Liver (tissue), 9 donors: Measurements from ENCODE around the gene THSD7B. TPM values are rescaled to one million over a fixed set of nuclear protein-coding genes. Genes with fewer than 3 reads are reported as not detected.

ENCODE experiments used
- DNase-seq: peaks from one replicate; pipeline ENCODE4 v3.0.0-alpha.2; 2017; ENCODE audit warnings: low spot score
- H3K27ac ChIP-seq, 2 donors: one replicate each; pipeline ENCODE4 v1.7.0; 2013; ENCODE audit warnings: inconsistent platforms in 2 of 2, low read length in 2 of 2, control low read depth in 1 of 2, low read depth in 1 of 2, mild to moderate bottlenecking in 1 of 2
- H3K27me3 ChIP-seq, 4 donors: one replicate each; pipeline versions ENCODE4 v1.6.1 to v1.7.0; 2013; ENCODE audit warnings: low read length in 3 of 4, inconsistent platforms in 1 of 4, mild to moderate bottlenecking in 1 of 4, moderate library complexity in 1 of 4; ENCODE audit not compliant: control insufficient read depth in 4 of 4, insufficient read depth in 4 of 4
- H3K36me3 ChIP-seq, 4 donors: one replicate each; pipeline versions ENCODE4 v1.6.1 to v1.7.0; 2013; ENCODE audit warnings: low read length in 3 of 4, mild to moderate bottlenecking in 3 of 4, low read depth in 1 of 4, moderate library complexity in 1 of 4; ENCODE audit not compliant: control insufficient read depth in 4 of 4, insufficient read depth in 3 of 4
- H3K4me1 ChIP-seq, 4 donors: one replicate each; pipeline versions ENCODE4 v1.6.1 to v1.7.0; 2013; ENCODE audit warnings: low read length in 3 of 4, mild to moderate bottlenecking in 3 of 4, moderate library complexity in 1 of 4; ENCODE audit not compliant: control insufficient read depth in 4 of 4, insufficient read depth in 4 of 4
- H3K4me3 ChIP-seq, 3 donors: one replicate each; pipeline versions ENCODE4 v1.6.1 to v1.7.0; 2013; ENCODE audit warnings: low read length in 3 of 3, control low read depth in 1 of 3, low read depth in 1 of 3, mild to moderate bottlenecking in 1 of 3
- H3K9ac ChIP-seq, 2 donors: one replicate each; pipeline ENCODE4 v1.7.0; 2013; ENCODE audit warnings: low read length in 2 of 2, mild to moderate bottlenecking in 2 of 2, moderate library complexity in 2 of 2, control low read depth in 1 of 2, low read depth in 1 of 2
- H3K9me3 ChIP-seq, 4 donors: one replicate each; pipeline versions ENCODE4 v1.6.1 to v1.7.0; 2013; ENCODE audit warnings: low read length in 3 of 4; ENCODE audit not compliant: control insufficient read depth in 4 of 4
- ATF3 ChIP-seq: IDR thresholded peaks from 2 replicates; pipeline ENCODE4 v1.6.1; 2016; ENCODE audit warnings: antibody characterized with exemption
- CTCF ChIP-seq: fragments of 150-350 bp; IDR thresholded peaks from 2 replicates; pipeline ENCODE4 v1.5.1; 2017; ENCODE audit warnings: improper control_type of control experiment, low read depth, low read length; ENCODE audit not compliant: missing input control
- EGR1 ChIP-seq, 2 donors: IDR thresholded peaks; 2 replicates each; pipeline ENCODE4 v1.6.1; 2016 to 2018; ENCODE audit warnings: antibody characterized with exemption in 2 of 2, low read depth in 2 of 2
- FOXA1 ChIP-seq: IDR thresholded peaks from 2 replicates; pipeline ENCODE4 v1.6.1; 2016; ENCODE audit warnings: antibody characterized with exemption
- FOXA2 ChIP-seq: IDR thresholded peaks from 2 replicates; pipeline ENCODE4 v1.6.1; 2016; ENCODE audit warnings: antibody characterized with exemption
- GABPA ChIP-seq, 2 donors: IDR thresholded peaks in 1 of 2; conservative IDR thresholded peaks in 1 of 2; 2 replicates each; pipeline ENCODE4 v1.6.1; 2016; ENCODE audit warnings: antibody characterized with exemption in 2 of 2, mild to moderate bottlenecking in 1 of 2, moderate library complexity in 1 of 2
- HNF4A ChIP-seq, 2 donors: conservative IDR thresholded peaks; 2 replicates each; pipeline ENCODE4 v1.6.1; 2016; ENCODE audit warnings: antibody characterized with exemption in 2 of 2, mild to moderate bottlenecking in 2 of 2
- HNF4G ChIP-seq: IDR thresholded peaks from 2 replicates; pipeline ENCODE4 v1.6.1; 2016; ENCODE audit warnings: antibody characterized with exemption
- JUND ChIP-seq, 2 donors: IDR thresholded peaks; 2 replicates each; pipeline ENCODE4 v1.6.1; 2016; ENCODE audit warnings: antibody characterized with exemption in 2 of 2
- NR2F2 ChIP-seq: IDR thresholded peaks from 2 replicates; pipeline ENCODE4 v1.6.1; 2016; ENCODE audit warnings: antibody characterized with exemption
- RAD21 ChIP-seq, 2 donors: IDR thresholded peaks; 2 replicates each; pipeline ENCODE4 v1.6.1; 2016; ENCODE audit warnings: antibody characterized with exemption in 2 of 2, mild to moderate bottlenecking in 2 of 2
- REST ChIP-seq: IDR thresholded peaks from 2 replicates; pipeline ENCODE4 v1.6.1; 2016; ENCODE audit warnings: antibody characterized with exemption, mild to moderate bottlenecking
- RXRA ChIP-seq, 2 donors: IDR thresholded peaks; 2 replicates each; pipeline ENCODE4 v1.6.1; 2017 to 2018; ENCODE audit warnings: antibody characterized with exemption in 2 of 2, mild to moderate bottlenecking in 1 of 2
- SP1 ChIP-seq: IDR thresholded peaks from 2 replicates; pipeline ENCODE4 v1.6.1; 2018; ENCODE audit warnings: antibody characterized with exemption, mild to moderate bottlenecking
- TAF1 ChIP-seq: conservative IDR thresholded peaks from 2 replicates; pipeline ENCODE4 v1.6.1; 2016; ENCODE audit warnings: antibody characterized with exemption, mild to moderate bottlenecking
- YY1 ChIP-seq: IDR thresholded peaks from 2 replicates; pipeline ENCODE4 v1.6.1; 2016; ENCODE audit warnings: antibody characterized with exemption, mild to moderate bottlenecking
- WGBS: extraction: QIAGEN DNeasy Blood & Tissue Kit; methylation state at CpG from one replicate; pipeline ENCODE4 v1.1.7; 2013; 5-methylcytosine and 5-hydroxymethylcytosine counted together
- polyA plus RNA-seq, 2 donors: library from polyadenylated mRNA; stranded (reverse) in 1 of 2; unstranded in 1 of 2; fragments of 200-250 nt in 1 of 2; fragments of >200 nt in 1 of 2; fragmentation: Nextera tagmentation in 1 of 2; extraction: Ambion mirVana in 1 of 2; gene quantifications; one replicate each; pipeline versions ENCODE4 v1.2.1 to v1.2.3, GENCODE V29; 2013 to 2015
- total RNA-seq, 2 donors: library from RNA; depleted of rRNA; stranded (reverse); fragments of >200 nt; gene quantifications; one replicate each; pipeline ENCODE4 v1.2.3, GENCODE V29; 2014
- TF ChIP-seq, protein P1 (sequence below): IDR thresholded peaks from 2 replicates; pipeline ENCODE4 v1.6.1; 2016; ENCODE audit warnings: antibody characterized with exemption
- TF ChIP-seq, protein P2 (sequence below): IDR thresholded peaks from 2 replicates; pipeline ENCODE4 v1.6.1; 2016; ENCODE audit warnings: antibody characterized with exemption
- donor health status: healthy.
- donor health status: healthy.
- donor health status: healthy.
- donor health status: healthy.
- donor health status: healthy.

The THSD7B gene
- total and polyA plus RNA-seq, 4 donors: 0.01 to 0.75 (median 0.42) TPM; not detected in 1

- no peak overlapping the region for H3K27ac ChIP-seq
- no peaks in the 10 kb centered on the region for H3K27me3 ChIP-seq
- no peak for TF ChIP-seq GABPA (IDR thresholded peaks at IDR 0.05 in 1 of 2, conservative IDR thresholded peaks at IDR 0.05 in 1 of 2)
- no peak for TF ChIP-seq RXRA (IDR thresholded peaks at IDR 0.05)
- no peak for TF ChIP-seq SP1
- no peak for TF ChIP-seq FOXA2
- TF ChIP-seq ATF3: no peak
- TF ChIP-seq, protein P1, sequence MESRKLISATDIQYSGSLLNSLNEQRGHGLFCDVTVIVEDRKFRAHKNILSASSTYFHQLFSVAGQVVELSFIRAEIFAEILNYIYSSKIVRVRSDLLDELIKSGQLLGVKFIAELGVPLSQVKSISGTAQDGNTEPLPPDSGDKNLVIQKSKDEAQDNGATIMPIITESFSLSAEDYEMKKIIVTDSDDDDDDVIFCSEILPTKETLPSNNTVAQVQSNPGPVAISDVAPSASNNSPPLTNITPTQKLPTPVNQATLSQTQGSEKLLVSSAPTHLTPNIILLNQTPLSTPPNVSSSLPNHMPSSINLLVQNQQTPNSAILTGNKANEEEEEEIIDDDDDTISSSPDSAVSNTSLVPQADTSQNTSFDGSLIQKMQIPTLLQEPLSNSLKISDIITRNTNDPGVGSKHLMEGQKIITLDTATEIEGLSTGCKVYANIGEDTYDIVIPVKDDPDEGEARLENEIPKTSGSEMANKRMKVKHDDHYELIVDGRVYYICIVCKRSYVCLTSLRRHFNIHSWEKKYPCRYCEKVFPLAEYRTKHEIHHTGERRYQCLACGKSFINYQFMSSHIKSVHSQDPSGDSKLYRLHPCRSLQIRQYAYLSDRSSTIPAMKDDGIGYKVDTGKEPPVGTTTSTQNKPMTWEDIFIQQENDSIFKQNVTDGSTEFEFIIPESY: no peak
- no peak for TF ChIP-seq TAF1
- TF ChIP-seq JUND (IDR thresholded peaks at IDR 0.05): no peak
- no peak for TF ChIP-seq YY1
- no peak for TF ChIP-seq NR2F2
- TF ChIP-seq, protein P2, sequence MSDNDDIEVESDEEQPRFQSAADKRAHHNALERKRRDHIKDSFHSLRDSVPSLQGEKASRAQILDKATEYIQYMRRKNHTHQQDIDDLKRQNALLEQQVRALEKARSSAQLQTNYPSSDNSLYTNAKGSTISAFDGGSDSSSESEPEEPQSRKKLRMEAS: no peak
- TF ChIP-seq REST: no peak
- TF ChIP-seq EGR1 (IDR thresholded peaks at IDR 0.05; ENCODE audit: low read depth in 2 of 2): no peak
- TF ChIP-seq HNF4A (conservative IDR thresholded peaks at IDR 0.05): no peak
- TF ChIP-seq HNF4G: no peak
- TF ChIP-seq CTCF: no peak
- no peak for TF ChIP-seq RAD21 (IDR thresholded peaks at IDR 0.05)
- no peak for TF ChIP-seq FOXA1
- no peak overlapping the region for H3K9ac ChIP-seq
- no peak for DNase-seq
- WGBS: 71% methylated on average over 6 of the region's 6 CpGs
- no peak overlapping the region for H3K4me3 ChIP-seq
- no peaks in the 10 kb centered on the region for H3K4me1 ChIP-seq
- no peaks in the 10 kb centered on the region for H3K36me3 ChIP-seq
- H3K9me3 ChIP-seq: no peaks in the 10 kb centered on the region
Measured at GRCh38 chr2:136863468-136863867, 98.1 kb downstream of the THSD7B start.

DNA sequence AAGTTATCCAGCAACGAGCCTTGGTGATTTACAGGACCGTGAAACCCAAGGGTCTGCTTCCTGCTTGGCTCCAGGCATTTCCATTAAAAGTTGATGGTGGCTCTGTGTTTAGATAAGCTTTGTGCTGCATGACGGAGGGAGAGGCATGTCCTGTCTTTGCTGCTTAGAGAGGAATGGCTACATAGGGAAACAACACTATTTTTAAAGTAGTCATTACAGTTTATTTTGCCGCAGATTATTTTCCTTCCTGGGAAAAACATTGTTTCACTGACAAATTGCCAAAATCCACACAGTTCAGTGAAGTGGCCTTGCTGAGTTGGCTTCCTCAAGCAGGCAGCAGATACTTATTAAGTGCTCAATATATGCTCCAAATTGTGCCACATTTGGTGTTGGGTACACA, 98.5 kb downstream of the THSD7B start:
- no peaks in the 10 kb centered on the region for H3K4me1 ChIP-seq
- H3K27me3 ChIP-seq: no peaks in the 10 kb centered on the region
- H3K9ac ChIP-seq: no peak overlapping the region
- no peak overlapping the region for H3K27ac ChIP-seq
- WGBS: 49% methylated on average over 4 of the region's 4 CpGs
- no peaks in the 10 kb centered on the region for H3K9me3 ChIP-seq
- H3K36me3 ChIP-seq: no peaks in the 10 kb centered on the region
- no peak for TF ChIP-seq NR2F2
- TF ChIP-seq REST: no peak
- no peak for TF ChIP-seq ATF3
- no peak for TF ChIP-seq EGR1 (IDR thresholded peaks at IDR 0.05; ENCODE audit: low read depth in 2 of 2)
- TF ChIP-seq, protein P1: no peak
- no peak for TF ChIP-seq FOXA2
- TF ChIP-seq SP1: no peak
- no peak for TF ChIP-seq HNF4A (conservative IDR thresholded peaks at IDR 0.05)
- no peak for TF ChIP-seq GABPA (IDR thresholded peaks at IDR 0.05 in 1 of 2, conservative IDR thresholded peaks at IDR 0.05 in 1 of 2)
- H3K4me3 ChIP-seq: no peak overlapping the region
- DNase-seq: no peak
